ENCODE data around the gene DOK6.

The DOK6 gene

GRCh38 chr18:69557282-69557681, 156.6 kb downstream of the DOK6 start:
- no peak for DNase-seq

DNA sequence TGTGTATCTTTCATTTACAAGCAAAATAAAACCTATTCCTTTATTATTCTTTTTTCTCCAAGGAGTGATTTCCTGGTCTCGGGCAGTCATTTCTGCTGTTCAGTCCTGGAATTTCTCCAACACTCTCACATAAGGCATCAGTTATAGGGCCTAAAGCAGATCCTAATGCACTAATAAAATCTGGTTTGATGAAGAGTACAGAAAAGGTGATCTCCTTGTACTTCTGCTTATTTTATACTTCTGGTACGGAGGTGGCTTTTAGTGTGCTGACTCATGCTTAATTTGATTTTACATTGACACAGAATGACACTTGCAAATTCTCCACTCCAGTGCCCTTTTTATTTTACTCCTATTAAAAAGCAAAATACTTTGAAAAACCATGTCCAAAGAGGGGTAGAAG, 157.4 kb downstream of the DOK6 start:
- DNase-seq, result no peak

DNA sequence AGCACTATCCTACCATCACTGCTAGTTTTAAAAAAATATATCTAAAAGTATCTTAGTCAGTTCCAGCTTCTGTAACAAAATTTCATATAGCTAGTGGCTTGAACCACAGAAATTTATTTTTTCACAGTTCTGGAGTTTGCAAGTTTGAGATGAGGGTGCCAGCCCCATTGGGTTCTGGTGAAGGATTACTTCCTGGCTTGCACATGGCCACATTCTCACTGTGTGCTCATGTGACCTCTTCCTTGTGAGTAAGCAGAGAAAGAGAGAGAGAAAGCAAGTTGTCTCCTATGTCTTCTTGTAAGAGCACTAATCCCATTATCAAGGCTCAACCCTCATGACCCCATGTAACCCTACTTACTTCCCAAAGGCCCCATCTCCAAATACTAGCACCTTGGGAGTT, 158.9 kb downstream of the DOK6 start:
- no peak for DNase-seq

- DNase-seq, result no peak
Observed at GRCh38 chr18:69564602-69565001, 163.9 kb downstream of the DOK6 start.

DNA sequence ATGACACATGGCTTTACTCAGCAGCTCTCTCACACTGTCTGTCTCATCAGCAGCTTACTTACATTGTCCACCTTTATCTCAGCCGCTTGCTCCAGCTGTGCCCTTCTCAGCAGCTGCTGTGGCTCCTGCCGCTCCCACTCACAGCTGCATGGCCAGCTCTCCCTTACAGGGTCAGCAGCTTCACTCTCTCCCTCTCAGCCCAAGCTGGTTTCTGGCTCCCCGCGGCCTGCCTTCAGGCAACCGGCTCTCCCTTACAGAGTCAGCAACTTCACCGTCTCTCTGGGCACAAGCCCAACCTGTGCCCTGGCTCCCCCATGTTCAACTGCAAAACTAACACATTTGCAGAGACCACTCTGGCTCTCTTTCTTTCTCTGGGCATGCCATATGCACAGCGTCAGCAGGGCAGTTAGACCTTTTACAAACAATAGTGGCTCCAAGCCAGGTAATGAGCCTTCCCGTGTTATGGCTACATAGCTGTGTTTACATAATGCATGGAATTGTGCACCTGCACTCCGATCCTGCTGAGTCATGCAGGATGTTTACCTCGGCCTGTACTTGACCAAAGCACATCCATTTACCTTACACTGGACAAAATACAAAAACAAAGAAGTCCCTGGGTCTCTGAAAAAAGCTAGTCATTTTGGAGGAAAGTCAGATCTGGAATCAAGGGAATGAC, 167.3 kb downstream of the DOK6 start:
- no peak for DNase-seq

- DNase-seq, result no peak
Observed at GRCh38 chr18:69569133-69569532, 168.4 kb downstream of the DOK6 start.

DNA sequence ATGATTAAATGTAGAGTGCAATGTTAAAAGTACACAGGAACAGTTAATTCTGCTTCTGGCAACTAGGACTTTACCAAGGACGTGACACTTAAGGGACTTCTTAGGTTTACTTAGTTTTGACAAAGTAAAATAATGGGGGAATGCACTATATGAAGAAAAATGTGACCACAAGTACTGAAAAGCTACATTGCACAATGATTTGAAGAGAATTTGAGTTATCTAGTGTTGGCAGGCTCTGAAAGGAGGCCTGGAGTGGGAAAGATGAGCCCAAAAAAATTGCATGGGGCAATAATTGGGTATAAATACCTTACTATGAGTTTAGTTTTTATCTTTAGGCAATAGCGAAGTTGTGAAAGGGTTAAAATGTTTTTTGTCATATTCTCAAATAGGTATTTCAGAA, 173.7 kb downstream of the DOK6 start:
- DNase-seq, result no peak

- DNase-seq, result no peak
Observed at GRCh38 chr18:69580107-69580506, 179.4 kb downstream of the DOK6 start.

DNA sequence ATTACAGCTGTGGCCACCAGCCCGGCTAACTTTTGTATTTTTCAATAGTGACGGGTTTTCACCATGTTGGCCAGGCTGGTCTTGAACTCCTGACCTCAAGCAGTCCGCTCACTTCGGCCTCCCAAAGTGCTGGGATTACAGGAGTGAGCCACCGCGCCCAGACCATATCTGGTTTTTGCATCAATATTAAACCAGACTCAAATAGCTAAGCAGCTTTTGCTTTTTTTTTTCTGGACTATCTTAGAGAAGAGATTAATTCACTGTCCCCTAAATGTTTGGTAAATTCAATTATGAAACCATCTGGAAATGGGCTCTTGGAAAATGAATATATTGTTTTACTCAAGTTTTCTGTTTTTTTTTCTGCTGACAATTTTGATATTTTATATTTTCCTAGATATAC, 183.7 kb downstream of the DOK6 start:
- DNase-seq, result no peak

- no peak for DNase-seq
Observed at GRCh38 chr18:69585696-69586095, 185.0 kb downstream of the DOK6 start.

- no peak for DNase-seq
Observed at GRCh38 chr18:69586537-69586936, 185.8 kb downstream of the DOK6 start.

DNA sequence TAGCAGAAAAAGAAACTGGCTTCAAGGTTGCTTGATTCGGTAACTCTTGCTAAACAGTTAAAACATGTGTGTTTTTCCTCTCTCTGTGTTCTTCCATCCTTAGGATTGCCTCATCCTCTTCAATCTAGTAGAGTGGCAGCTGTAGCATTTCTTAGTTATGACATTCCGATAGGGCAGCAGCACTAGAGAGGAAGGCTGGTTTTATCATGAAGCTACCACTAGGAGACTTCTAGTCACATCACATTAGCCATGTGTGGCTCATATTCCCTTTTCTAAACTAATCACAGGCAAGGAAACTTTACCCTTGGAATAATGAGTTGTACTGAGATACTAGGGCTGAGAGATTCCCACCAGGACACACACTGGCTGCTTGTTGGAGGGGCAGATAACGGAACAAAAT, 187.6 kb downstream of the DOK6 start:
- no peak for DNase-seq

GRCh38 chr18:69590150-69590549, 189.5 kb downstream of the DOK6 start:
- no peak for DNase-seq

DNA sequence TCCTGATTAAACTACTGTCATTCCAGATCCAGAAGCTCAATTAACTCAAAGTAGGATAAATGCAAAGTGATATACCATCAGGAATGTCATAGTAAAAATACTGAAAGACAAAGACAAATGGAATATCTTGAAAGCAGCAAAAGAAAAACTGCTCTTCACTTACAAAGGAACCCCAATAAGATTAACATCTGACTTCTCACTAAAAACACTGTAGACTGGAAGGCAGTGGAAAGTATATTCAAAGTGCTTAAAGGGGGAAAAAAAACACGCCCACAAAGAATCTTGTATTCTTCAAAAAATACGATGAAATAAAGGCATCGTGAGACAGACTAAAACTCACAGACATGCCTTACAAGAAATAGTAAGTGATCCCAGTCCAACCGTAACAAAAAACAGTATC, 195.7 kb downstream of the DOK6 start:
- no peak for DNase-seq

GRCh38 chr18:69597561-69597960, 196.9 kb downstream of the DOK6 start:
- DNase-seq, result no peak

- DNase-seq, result no peak
Observed at GRCh38 chr18:69599377-69599776, 198.7 kb downstream of the DOK6 start.

DNA sequence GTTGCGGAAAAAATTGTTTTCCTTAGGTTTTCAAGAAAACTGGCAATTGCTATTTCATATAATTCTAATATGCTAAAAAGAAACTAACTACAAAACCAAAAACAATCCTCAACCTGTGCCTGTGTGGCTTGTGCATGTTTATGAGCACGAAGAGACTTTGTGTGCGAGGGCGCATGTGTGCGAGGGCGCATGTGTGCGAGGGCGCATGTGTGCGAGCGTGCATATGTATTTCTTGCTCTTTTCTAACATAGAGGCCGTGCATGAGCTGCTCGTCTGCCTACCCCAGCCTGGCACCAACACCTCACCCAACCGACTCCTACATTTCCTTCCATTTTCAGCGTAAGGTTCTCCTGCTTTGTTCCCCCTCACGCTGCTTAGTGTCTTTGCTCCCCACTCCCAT, 211.6 kb downstream of the DOK6 start:
- no peak for DNase-seq

GRCh38 chr18:69616114-69616513, 215.4 kb downstream of the DOK6 start:
- no peak for DNase-seq

DNA sequence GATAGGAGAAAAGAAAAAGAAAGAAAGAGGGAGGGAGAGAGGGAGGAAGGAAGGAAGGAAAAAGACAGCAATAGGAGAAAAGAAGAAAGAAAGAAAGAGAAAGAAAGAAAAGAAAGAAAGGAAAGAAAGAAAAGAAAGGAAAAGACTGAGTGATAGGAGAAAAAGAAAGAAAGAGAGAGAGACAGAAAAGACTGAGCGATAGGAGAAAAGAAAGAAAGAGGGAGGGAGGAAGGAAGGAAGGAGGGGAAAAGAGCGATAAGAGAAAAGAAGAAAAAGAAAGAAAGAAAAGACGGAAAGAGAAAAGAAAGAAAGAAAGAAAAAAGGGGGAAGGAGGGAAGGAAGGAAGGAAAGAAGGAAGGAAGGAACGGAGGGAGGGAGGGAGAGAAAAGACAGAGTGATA, 216.7 kb downstream of the DOK6 start:
- no peak for DNase-seq

- no peak for DNase-seq
Observed at GRCh38 chr18:69617888-69618287, 217.2 kb downstream of the DOK6 start.

- no peak for DNase-seq
Observed at GRCh38 chr18:69622184-69622583, 221.5 kb downstream of the DOK6 start.

DNA sequence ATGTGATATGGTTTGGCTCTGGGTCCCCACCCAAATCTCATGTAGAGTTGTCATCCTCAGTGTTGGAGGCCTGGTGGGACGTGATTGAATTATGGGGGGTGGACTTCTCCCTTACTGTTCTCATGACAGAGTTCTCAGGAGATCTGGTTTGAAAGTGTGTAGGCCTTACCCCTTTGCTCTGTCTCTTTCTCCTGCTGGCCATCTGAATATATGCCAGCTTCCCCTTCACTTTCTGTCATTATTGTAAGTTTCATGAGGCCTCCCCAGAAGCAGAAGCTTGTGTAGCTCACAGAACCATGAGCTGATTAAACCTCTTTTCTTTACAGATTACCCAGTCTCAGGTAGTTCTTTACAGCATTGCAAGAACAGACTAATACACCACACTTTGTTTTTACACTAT, 222.3 kb downstream of the DOK6 start:
- DNase-seq, result no peak

- no peak for DNase-seq
Observed at GRCh38 chr18:69626171-69626570, 225.5 kb downstream of the DOK6 start.

GRCh38 chr18:69626643-69627242, 226.1 kb downstream of the DOK6 start:
- no peak for DNase-seq

GRCh38 chr18:69628774-69629359, 228.2 kb downstream of the DOK6 start:
- no peak for DNase-seq
